HG03045 (cell line): Measurements from ENCODE around the gene GOLGA6L24.
"Not testable (repeated sequence)": the region's sequence is repeated elsewhere in the genome, so short reads cannot be mapped to it uniquely, and the experiment has no call there.

Experiments
- ATAC-seq: cut with Tn5 transposase; IDR thresholded peaks from one replicate; pipeline ENCODE4 v1.9.1; 2021; ENCODE audit warnings: mild to moderate bottlenecking, moderate library complexity; ENCODE audit not compliant: unreplicated experiment

Gene GOLGA6L24, protein sequence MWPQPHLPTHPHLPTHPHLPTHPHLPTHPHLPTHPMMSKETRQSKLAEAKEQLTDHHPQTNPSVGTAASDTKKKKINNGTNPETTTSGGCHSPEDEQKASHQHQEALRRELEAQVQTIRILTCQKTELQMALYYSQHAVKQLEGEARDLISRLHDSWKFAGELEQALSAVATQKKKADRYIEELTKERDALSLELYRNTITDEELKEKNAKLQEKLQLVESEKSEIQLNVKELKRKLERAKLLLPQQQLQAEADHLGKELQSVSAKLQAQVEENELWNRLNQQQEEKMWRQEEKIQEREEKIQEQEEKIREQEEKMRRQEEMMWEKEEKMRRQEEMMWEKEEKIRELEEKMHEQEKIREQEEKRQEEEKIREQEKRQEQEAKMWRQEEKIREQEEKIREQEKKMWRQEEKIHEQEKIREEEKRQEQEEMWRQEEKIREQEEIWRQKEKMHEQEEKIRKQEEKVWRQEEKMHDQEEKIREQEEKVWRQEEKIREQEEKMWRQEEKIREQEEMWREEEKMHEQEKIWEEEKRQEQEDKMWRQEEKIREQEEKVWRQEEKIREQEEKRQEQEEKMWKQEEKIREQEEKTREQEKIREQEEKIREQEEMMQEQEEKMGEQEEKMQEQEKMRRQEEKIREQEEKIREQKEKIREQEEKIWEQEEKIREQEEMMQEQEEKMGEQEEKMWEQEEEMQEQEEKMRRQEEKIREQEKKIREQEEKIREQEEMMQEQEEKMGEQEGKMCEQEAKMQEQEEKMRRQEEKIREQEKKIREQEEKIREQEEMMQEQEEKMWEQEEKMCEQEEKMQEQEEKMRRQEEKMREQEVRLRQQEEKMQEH

DNA sequence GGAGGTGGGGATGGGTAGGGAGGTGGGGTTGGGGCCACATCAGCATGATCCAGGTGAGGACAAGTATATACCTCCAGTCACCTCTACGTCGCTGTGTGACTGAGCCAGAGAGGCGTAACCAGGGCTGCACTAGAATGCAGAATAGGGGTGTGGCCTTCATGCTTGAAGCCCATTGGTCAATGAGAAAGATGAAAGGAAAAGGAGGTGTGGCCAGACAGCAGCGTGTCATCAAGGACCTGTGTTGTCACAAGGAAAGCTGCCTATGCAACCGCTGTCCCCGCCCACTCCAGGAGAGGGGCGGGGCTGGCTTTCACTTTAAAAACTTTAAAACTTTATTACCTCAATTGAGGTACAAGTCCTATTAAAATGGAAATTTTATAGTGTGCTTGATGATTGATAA lies at the start of gene GOLGA6L24:
Gene GOLGA6L24 (minus strand): TSS at position 101 of the 400 bp plus-strand sequence. CDS start 61 bp downstream, at position 40.
- ATAC-seq = not testable (repeated sequence)

DNA sequence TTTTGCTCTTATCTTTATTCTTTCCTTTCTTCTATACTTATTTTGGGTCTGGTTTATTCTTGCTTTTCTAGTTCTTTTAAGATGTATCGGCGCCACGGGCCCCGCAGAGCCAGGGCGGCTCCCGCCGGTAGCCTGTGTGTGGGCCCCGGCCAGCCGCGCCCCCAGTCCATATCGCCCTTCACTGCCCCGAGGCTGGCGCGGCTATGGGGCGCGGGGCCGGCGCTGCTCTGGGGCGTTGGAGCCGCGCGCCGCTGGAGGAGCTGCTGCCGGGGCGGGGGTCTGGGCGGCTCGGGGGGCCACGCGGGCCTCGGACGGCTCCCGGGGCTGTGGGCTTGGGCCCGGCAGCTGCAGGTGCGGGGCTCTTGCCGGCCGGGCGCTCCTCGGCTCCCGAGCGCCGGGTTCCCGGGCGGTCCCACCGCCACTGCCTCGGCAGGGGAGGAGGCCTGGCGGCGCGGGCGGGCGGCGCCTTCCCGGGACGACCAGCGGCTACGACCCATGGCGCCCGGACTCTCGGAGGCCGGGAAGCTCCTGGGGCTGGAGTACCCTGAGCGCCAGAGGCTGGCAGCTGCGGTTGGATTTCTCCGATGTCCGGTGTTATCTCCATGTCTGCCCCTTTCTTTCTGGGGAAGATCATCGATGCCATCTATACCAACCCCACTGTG lies 45.0 kb upstream of the GOLGA6L24 start:
- not testable (repeated sequence) for ATAC-seq

DNA sequence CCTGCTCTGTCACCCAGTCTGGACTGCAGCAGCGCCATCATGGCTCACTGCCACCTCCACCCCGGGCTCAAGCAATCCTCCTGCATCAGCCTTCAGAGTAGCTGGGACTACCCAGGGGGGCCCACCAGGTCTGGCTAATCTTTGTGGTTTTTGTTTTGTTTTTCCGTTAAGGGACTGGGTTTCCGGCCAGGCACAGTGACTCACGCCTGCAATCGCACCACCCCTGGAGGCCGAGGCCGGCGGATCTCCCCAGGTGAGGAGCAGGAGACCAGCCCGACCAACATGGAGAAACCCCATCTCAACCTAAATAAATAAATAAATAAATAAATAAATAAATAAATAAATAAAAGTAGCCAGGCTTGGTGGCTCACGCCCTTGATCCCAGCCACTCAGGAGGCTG lies 38.1 kb upstream of the GOLGA6L24 start:
- ATAC-seq = not testable (repeated sequence)

DNA sequence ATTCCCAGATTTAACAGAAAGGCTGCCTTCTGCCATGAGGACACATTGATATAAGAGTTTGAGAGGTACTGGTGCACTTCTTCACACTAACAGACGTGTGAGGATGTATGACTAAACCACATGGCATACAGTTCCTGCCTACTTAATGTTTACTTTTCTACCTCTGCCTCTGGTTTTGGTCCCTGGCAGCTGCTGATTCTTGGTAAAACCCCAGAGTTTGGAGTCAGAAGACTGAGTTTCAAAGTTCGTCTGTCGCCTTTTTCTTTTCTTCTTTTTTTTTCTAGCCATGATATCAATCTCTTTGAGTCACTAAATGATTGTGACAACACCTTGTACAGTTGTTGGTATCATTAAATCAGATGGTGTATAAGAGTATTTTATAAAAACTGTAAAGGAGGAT lies 22.2 kb upstream of the GOLGA6L24 start:
- ATAC-seq = not testable (repeated sequence)

DNA sequence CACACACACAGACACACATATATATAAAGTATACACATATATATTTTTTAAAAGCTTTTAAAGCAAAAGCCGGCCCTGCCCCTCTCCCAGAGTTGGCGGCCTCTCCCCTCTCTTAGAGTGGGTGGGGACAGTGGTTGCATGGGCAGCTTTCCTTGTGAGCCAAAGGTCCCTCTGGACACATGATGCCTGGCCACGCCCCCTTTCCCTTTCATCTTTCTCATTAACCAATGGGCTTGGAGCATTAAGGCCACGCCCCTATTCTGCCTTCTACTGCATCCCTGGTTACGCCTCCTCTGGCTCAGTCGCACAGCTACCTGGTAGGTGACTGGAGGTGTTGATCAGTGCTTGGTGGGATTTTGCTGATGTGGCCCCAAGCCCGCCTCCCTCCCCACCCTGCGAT lies 20.5 kb upstream of the GOLGA6L24 start, which contains the start of gene GOLGA8F:
Gene GOLGA8F (plus strand): TSS at position 301 of the 400 bp plus-strand sequence. CDS start 98 bp downstream, at position 399.
- not testable (repeated sequence) for ATAC-seq

DNA sequence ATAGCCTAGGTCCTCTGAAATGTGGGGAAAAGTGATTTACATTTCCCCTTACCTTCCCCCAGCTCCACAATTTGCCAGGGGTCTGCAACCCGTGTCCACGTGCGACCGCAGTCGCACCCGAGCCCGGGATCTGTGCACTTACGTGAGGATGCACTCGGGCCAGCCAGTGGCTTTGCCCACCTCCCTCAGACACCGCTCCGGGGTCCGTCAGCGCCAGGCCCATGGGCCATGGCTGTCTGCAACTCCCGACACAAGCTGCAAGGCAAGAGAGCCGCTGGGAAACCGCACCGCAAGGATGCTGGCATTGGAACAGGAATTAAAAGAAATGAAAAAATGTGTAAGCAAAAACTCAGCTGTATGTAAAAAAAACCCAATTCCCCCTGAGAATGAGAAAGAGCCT lies 7.6 kb upstream of the GOLGA6L24 start:
- not testable (repeated sequence) for ATAC-seq

DNA sequence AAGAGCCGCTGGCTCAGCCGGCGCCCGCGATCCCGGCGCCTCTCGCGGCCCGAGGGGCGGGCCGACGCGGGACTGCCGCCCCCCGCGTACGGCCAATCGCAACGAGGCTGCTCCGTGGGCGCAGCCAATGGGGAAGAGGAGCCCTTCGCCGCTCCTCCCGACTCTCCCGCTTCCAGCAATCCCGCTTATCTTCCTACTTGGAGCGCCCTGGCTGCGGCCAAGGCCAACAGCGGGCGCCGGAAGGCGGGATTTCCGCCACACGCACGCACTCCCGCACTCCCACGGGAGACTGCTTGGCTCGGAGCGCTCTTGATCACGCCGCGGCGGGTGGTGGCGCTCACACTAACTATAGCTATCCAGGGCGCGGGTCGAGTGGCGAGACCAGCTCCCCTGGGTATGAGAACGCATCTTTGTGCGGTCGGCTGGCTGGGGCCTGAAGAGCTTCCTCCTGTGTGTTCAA lies 35.7 kb downstream of the GOLGA6L24 start, which contains the start of gene HERC2:
Gene HERC2 (minus strand): TSS at position 51 of the 460 bp plus-strand sequence. CDS start 746 bp downstream, outside the sequence.
- ATAC-seq = not testable (repeated sequence)

DNA sequence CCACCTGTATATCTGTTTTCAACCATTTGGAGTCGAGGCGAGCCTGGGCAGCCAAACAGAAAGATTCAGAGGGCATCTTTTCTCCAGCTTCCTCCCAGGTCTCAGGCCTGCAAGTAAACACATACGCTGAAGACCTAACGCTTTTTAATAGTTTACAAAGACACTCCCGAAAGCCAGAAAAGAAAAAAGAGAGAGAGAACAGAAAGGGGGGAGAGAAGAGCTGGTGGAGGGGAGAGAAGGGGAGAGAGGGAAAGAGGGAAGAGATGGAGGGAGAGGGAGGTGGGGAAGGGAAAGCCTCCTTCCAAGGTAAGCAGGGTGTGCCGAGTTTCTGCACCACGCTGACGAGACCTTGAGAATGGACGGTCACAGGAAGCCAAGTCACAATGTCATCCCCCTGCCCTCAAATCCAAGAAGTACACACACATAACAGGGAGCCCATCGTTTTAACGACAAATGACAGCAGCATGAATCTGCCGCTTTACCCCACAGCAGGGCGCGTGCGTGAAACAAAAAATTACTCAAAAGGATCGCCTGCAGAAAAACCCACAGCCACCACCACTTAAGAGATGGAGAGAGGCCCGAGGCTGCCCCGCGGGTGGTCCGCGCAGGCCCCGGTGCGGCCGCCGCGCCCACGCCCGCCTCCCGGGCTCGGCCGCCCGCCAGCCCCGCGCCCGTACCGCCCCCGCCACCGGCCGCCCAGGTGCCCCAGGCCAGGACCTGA lies 36.4 kb downstream of the GOLGA6L24 start:
- ATAC-seq = not testable (repeated sequence)

DNA sequence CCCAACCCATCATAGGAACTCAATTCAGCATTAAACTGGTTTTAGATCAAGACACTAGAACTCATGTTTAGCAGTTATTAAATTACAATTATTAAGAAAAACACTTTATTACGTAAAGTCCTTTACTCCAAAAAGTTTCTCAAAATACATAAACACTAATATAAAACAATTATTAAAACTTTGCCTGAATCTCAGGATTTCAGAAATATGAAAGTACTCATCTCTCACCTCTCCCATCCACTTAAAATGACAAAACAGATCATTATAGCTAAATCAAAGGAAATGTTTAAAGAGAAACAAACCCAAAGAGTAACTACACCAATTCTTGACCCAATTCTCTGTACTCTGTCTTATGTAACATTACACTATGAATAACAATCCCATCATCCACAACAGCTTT lies 38.2 kb downstream of the GOLGA6L24 start:
- not testable (repeated sequence) for ATAC-seq

DNA sequence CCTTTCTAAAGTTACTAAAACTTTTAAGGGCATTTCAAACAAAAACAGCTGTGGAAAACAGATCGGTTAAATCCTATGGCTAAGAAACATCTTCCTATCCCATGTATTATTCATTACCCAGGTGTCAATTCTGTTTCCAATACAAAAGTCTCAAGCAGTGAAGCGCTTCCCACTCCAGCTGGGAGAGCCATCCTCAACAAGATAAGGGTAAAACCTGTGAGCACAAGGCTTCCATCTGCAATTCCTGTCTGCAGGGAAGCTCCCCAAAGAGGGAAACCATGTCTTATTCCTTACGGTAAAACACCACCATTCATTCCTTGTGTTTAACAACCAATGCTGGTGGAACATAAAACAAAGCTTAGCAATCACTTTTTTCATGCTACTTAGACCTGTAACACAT lies 39.1 kb downstream of the GOLGA6L24 start:
- not testable (repeated sequence) for ATAC-seq

DNA sequence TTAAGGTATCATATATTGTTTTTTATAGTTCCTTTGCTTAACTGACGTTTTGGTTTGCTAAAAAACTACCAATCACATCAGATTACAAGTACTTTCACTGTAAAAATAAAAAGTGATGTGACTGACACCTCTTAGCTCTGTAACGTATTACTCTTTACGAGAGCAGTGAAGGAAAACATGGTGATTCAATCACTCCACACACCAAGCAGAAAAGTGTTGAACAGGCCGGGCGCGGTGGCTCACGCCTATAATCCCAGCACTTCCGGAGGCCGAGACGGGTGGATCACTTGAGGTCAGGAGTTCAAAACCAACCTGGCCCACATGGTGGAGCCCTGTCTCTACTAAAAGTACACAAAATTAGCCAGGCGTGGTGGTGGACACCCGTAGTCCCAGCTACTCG lies 39.8 kb downstream of the GOLGA6L24 start:
- ATAC-seq = not testable (repeated sequence)

DNA sequence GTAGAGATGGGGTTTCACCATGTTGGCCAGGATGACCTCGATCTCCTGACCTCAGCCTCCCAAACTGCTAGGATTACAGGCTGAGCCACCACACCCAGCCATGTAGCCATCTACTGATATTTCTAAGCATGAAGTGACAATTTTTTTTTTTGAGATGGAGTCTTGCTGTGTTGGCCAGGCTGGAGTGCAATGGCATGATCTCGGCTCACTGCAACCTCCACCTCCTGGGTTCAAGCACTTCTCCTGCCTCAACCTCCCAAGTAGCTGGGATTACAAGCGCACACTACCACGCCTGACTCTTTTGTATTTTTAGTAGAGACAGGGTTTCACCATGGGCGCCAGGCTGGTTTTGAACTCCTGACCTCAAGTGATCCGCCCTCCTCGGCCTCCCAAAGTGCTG lies 40.9 kb downstream of the GOLGA6L24 start:
- ATAC-seq = not testable (repeated sequence)

DNA sequence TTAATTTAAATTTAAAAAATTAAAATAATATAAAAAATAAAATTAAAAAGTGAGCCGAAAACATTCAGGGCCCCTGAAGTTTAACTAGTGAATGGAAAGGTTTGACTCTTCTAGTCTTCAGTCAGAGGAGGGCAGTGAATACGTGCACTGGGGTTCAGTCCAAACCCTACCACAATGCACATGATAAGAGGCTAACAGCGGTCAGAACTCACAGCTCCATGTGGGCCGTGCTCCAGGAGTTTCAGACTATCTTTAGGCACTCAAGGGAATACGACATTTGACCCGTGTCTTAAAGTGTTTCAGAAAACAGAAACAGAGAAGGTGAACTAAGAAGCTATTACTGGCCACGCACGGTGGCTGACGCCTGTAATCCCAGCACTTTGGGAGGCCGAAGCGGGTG lies 47.4 kb downstream of the GOLGA6L24 start:
- ATAC-seq = not testable (repeated sequence)

DNA sequence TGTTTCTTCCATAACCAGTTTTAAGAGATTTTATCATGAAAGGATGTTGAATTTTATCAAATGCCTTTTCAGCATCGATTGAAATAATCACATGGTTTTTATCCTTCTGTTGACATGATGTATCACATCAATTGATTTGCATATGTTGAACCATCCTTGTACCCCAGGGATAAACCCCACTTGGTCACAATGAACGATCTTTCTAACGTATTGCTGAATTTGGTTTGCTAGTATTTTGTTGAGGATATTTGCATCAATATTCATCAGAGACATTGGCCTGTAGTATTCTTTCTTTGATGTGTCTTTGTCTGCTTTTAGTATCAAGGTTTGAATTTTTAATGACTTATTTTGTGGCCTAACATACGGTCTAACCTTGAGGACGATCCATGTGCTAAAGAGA lies 49.2 kb downstream of the GOLGA6L24 start:
- not testable (repeated sequence) for ATAC-seq
